ENCODE results near the gene TSPAN18. TPM values are rescaled to one million over a fixed set of nuclear protein-coding genes. Genes with fewer than 3 reads are reported as not detected.

Gene TSPAN18
- total RNA-seq, 1 donor, result 5.8 TPM

DNA sequence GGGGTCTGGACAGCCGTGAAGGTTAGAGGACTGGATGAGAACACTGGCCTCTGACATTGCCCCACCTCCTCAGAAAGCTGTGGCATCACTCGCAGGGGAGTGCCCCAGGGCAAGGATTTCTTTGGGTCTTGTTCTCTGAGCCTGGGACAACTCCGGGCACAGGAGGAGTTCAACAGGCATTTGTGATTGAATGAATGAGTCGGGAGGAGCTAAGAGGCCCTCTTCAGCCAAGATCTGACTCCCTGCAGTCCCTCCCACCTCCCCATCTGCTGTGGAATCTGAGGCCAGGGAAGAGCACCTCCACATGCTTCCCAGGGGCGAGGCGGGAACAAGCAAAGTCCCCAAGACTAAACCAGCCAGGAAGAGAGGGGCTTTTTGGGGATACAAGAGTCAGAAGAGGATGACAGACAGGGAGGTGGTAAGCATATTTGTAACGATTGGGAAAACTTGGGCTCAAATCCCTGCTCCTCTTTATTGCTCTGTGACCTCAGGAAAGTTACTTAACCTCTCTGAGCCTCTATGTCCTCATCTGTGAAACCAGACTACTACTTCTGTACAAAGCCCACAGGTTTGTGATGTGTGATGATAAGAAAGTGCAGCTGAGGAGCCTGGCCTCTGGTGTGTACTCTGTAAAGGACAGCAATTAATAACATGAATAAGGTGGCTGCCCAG, 217.6 kb downstream of the TSPAN18 start:
- no peak overlapping the region for H2AFZ ChIP-seq (ENCODE audit: low read length)
- DNase-seq (ENCODE audit: insufficient read length, low spot score, missing footprints), result no peak
- H3K27me3 ChIP-seq (ENCODE audit: insufficient read depth, low read length), result peaks cover 28% of the 10 kb centered on the region
- H3K36me3 ChIP-seq (ENCODE audit: insufficient read depth, low read length), result no peaks in the 10 kb centered on the region
- no peaks in the 10 kb centered on the region for H3K79me2 ChIP-seq (ENCODE audit: insufficient read depth, low read length)
- H3K27ac ChIP-seq (ENCODE audit: low read depth, low read length), result no peak overlapping the region
- H3K9me3 ChIP-seq (ENCODE audit: low read depth, low read length), result no peaks in the 10 kb centered on the region
- H3K4me2 ChIP-seq (ENCODE audit: insufficient read depth, low read length), result no peak overlapping the region
- H4K20me1 ChIP-seq (ENCODE audit: insufficient read depth, low read length), result peaks cover 30% of the 10 kb centered on the region
- H3K4me3 ChIP-seq (ENCODE audit: insufficient read depth, low read length), result no peak overlapping the region
- TF ChIP-seq, protein P1, sequence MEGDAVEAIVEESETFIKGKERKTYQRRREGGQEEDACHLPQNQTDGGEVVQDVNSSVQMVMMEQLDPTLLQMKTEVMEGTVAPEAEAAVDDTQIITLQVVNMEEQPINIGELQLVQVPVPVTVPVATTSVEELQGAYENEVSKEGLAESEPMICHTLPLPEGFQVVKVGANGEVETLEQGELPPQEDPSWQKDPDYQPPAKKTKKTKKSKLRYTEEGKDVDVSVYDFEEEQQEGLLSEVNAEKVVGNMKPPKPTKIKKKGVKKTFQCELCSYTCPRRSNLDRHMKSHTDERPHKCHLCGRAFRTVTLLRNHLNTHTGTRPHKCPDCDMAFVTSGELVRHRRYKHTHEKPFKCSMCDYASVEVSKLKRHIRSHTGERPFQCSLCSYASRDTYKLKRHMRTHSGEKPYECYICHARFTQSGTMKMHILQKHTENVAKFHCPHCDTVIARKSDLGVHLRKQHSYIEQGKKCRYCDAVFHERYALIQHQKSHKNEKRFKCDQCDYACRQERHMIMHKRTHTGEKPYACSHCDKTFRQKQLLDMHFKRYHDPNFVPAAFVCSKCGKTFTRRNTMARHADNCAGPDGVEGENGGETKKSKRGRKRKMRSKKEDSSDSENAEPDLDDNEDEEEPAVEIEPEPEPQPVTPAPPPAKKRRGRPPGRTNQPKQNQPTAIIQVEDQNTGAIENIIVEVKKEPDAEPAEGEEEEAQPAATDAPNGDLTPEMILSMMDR (IDR thresholded peaks at IDR 0.05; ENCODE audit: extremely low read depth, low read depth, low read length), result no peak
- no peaks in the 10 kb centered on the region for H3K4me1 ChIP-seq (ENCODE audit: insufficient read depth, low read length)

DNA sequence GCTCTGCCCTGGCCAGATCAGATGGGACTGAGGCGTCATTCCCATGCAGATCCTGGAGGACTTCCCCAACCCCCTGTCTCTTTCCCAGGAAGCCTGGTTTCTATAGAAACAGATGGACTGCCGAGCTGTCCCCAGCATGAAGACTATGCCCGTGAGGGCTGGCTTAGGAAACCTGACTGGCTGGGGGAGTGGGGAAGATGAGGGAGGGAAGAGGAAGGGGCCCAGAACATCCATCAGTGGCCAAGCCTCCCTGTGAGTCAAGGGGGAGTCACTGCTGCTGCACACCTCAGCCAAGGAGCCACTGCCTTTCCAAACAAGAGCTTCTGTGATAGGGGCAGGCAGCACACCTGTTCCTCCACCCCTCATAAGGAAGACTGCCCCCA, 218.1 kb downstream of the TSPAN18 start:
- Histone ChIP-seq H3K27ac (ENCODE audit: low read depth, low read length) (no peak overlapping the region), H4K20me1 (ENCODE audit: insufficient read depth, low read length) (peaks cover 30% of the 10 kb centered on the region), H3K27me3 (ENCODE audit: insufficient read depth, low read length) (peaks cover 26% of the 10 kb centered on the region), H3K79me2 (ENCODE audit: insufficient read depth, low read length) (no peaks in the 10 kb centered on the region), H3K9me3 (ENCODE audit: low read depth, low read length) (no peaks in the 10 kb centered on the region), H3K4me2 (ENCODE audit: insufficient read depth, low read length) (no peak overlapping the region), H2AFZ (ENCODE audit: low read length) (no peak overlapping the region), H3K4me3 (ENCODE audit: insufficient read depth, low read length) (no peak overlapping the region), H3K4me1 (ENCODE audit: insufficient read depth, low read length) (no peaks in the 10 kb centered on the region), H3K36me3 (ENCODE audit: insufficient read depth, low read length) (no peaks in the 10 kb centered on the region)
- TF ChIP-seq, protein P1 (IDR thresholded peaks at IDR 0.05; ENCODE audit: extremely low read depth, low read depth, low read length), result no peak
- no peak for DNase-seq (ENCODE audit: insufficient read length, low spot score, missing footprints)

DNA sequence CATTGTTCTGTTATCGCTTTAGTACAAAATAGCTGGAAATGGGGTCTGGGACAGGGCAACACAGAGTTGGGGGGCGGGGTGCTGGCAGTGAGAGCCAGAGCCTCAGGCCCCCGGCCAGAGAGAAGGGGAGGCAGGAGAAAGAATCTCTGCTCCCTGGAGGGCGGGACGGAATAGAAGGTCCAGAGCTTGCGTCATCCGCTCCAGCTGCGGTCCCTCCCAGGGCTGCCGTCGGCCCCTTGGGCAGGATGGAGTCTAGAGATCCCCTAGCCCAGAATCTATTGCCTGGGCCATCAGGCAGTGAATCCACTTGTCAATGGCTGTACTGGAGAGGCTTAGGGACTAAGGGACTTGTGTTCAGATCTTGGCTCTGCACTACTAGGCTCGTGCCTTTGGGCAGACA, 218.9 kb downstream of the TSPAN18 start:
- H3K4me2 ChIP-seq (ENCODE audit: insufficient read depth, low read length), result no peak overlapping the region
- H2AFZ ChIP-seq (ENCODE audit: low read length), result no peak overlapping the region
- H3K4me1 ChIP-seq (ENCODE audit: insufficient read depth, low read length), result no peaks in the 10 kb centered on the region
- H3K9me3 ChIP-seq (ENCODE audit: low read depth, low read length), result no peaks in the 10 kb centered on the region
- no peak overlapping the region for H3K4me3 ChIP-seq (ENCODE audit: insufficient read depth, low read length)
- peaks cover 29% of the 10 kb centered on the region for H4K20me1 ChIP-seq (ENCODE audit: insufficient read depth, low read length)
- no peaks in the 10 kb centered on the region for H3K36me3 ChIP-seq (ENCODE audit: insufficient read depth, low read length)
- H3K79me2 ChIP-seq (ENCODE audit: insufficient read depth, low read length), result no peaks in the 10 kb centered on the region
- H3K27ac ChIP-seq (ENCODE audit: low read depth, low read length), result no peak overlapping the region
- TF ChIP-seq, protein P1 (IDR thresholded peaks at IDR 0.05; ENCODE audit: extremely low read depth, low read depth, low read length), result no peak
- DNase-seq (ENCODE audit: insufficient read length, low spot score, missing footprints), result no peak
- peaks cover 24% of the 10 kb centered on the region for H3K27me3 ChIP-seq (ENCODE audit: insufficient read depth, low read length)

DNA sequence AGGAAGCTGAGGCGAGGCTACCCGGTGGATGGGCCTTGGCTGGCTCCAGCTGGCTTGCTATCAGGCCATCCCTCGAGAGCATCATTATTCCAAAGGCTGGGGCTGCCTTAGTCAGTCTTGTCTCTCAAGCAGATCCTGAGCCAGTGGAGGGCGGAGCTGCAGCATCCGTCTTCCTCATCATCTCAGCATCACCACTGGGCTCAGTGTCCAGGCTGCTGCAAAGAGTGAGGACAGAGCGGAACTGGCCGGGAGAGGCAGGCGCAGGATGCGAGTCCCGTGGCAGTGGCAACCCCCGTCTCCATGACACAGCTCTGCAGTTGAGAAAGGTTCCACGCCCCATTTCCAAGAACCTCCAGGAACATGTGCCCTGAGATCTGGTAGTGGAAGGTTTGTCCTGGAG, 219.5 kb downstream of the TSPAN18 start:
- H4K20me1 ChIP-seq (ENCODE audit: insufficient read depth, low read length), result peaks cover 27% of the 10 kb centered on the region
- no peak overlapping the region for H3K4me2 ChIP-seq (ENCODE audit: insufficient read depth, low read length)
- TF ChIP-seq, protein P1 (IDR thresholded peaks at IDR 0.05; ENCODE audit: extremely low read depth, low read depth, low read length), result no peak
- no peak for DNase-seq (ENCODE audit: insufficient read length, low spot score, missing footprints)
- H3K36me3 ChIP-seq (ENCODE audit: insufficient read depth, low read length), result no peaks in the 10 kb centered on the region
- no peaks in the 10 kb centered on the region for H3K9me3 ChIP-seq (ENCODE audit: low read depth, low read length)
- peaks cover 24% of the 10 kb centered on the region for H3K27me3 ChIP-seq (ENCODE audit: insufficient read depth, low read length)
- no peak overlapping the region for H2AFZ ChIP-seq (ENCODE audit: low read length)
- no peak overlapping the region for H3K27ac ChIP-seq (ENCODE audit: low read depth, low read length)
- H3K4me1 ChIP-seq (ENCODE audit: insufficient read depth, low read length), result no peaks in the 10 kb centered on the region
- no peak overlapping the region for H3K4me3 ChIP-seq (ENCODE audit: insufficient read depth, low read length)
- H3K79me2 ChIP-seq (ENCODE audit: insufficient read depth, low read length), result no peaks in the 10 kb centered on the region
